NCI-H748 (cell line): ENCODE results near the gene PIGB.
"Not testable (repeated sequence)": the region's sequence is repeated elsewhere in the genome, so short reads cannot be mapped to it uniquely, and the experiment has no call there.

Source experiments
- DNase-seq: peaks from one replicate; lab custom pipeline; 2025; ENCODE audit not compliant: unreplicated experiment; lab: John Stamatoyannopoulos, UW

The PIGB gene

GRCh38 chr15:55379095-55379494 is 60.1 kb downstream of the PIGB start:
- no peak for DNase-seq

DNA sequence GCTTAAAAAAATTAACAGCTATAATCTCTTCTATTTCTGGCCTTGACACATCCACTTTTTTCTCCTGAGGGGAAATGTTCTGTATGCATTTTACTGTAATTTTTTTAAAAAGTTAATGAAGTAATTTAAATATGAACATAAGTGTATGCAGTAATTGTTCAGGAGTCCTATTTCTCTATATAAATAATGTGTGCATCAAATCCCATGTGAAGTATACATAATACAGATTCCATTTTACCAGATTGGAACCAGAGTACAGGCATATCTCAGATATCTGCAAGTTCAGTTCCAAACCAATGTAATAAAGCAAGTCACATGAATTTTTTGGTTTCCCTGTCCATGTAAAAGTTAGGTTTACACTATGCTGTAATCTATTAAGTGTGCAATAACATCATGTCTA is 62.6 kb downstream of the PIGB start:
- no peak for DNase-seq

- no peak for DNase-seq
Observed at GRCh38 chr15:55383687-55384086, 64.7 kb downstream of the PIGB start.

DNA sequence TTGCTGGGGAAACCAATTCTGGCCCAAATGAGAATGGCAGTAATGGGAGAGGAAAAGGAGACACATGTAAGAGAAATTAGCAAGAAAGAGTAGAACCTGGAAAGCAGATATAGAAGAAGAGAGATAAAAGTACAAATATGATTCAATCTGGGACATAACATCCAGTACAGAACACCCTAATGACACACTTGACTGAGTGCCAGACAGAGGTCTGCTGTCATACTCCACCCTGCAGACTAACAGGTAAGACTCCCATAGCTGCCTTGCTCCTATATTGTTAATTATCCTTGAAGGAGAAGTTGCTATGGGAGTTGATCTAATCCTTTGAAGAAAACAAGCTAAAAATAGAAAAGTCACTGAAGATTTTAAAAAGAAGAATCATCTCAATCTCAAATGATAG is 68.0 kb downstream of the PIGB start:
- DNase-seq, result no peak

- DNase-seq, result no peak
Observed at GRCh38 chr15:55389264-55389607, 70.2 kb downstream of the PIGB start.

- no peak for DNase-seq
Observed at GRCh38 chr15:55394694-55395093, 75.7 kb downstream of the PIGB start.

GRCh38 chr15:55398243-55398642 is 79.2 kb downstream of the PIGB start:
- no peak for DNase-seq

DNA sequence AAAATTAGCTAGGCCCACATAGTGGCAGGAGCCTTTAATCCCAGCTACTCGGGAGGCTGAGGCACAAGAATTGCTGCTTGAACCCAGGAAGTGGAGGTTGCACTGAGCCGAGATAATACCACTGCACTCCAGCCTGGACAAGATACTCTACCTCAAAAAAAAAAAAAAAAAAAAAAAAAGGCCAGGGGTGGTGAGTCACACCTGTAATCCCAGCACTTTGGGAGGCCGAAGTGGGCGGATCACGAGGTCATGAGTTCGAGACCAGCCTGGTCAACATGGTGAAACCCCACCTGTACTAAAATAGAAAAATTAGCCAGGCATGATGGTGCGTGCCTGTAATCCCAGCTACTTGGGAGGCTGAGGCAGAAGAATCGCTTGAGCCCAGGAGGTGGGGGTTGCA is 81.0 kb downstream of the PIGB start:
- DNase-seq, result not testable (repeated sequence)

- DNase-seq, result no peak
Observed at GRCh38 chr15:55401786-55402246, 82.8 kb downstream of the PIGB start.

GRCh38 chr15:55402707-55403106 is 83.7 kb downstream of the PIGB start:
- no peak for DNase-seq

GRCh38 chr15:55403531-55403930 is 84.5 kb downstream of the PIGB start:
- no peak for DNase-seq
